GM21576 (cell line): ENCODE data around the gene CYP2C18.
"Not testable (repeated sequence)": the region's sequence is repeated elsewhere in the genome, so short reads cannot be mapped to it uniquely, and the experiment has no call there.

Experiments used
- ATAC-seq: cut with Tn5 transposase; IDR thresholded peaks from one replicate; pipeline ENCODE4 v1.9.1; 2021; ENCODE audit warnings: mild to moderate bottlenecking, moderate library complexity; ENCODE audit not compliant: unreplicated experiment

The CYP2C18 gene

DNA sequence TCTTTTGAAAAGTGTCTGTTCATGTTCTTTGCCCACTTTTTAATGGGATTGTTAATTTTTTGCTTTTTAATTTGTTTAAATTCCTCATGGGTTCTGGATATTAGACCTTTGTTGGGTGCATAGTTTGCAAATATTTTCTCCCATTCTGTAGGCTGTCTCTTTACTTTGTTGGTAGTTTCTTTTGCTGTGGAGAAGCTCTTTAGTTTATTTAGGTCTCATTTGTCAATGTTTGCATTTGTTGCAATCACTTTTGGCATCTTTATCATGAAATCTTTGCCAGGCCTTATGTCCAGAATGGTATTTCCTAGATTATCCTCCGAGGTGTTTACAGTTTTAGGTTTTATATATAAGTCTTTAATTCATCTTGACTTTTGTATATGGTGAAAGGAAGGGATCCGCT, 55.1 kb downstream of the CYP2C18 start:
- no peak for ATAC-seq

DNA sequence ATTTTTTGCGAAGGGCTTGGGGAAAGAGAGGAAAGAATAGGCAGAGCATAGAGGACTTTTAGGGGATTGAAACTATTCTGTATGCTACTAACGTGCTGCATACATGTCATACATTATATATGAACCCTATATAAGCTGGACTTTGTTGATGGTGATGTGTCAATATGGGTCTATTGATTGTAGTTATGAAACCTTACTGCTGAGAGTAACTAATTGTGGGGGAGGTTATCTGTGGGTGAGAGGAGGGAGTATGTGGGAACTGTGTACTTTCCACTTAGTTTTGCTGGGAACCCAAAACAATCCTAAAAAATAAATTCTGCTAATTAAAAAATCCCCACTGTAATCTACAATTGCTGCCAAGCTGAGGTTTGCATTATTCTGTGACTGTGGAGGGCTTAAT, 63.6 kb downstream of the CYP2C18 start:
- ATAC-seq: no peak

DNA sequence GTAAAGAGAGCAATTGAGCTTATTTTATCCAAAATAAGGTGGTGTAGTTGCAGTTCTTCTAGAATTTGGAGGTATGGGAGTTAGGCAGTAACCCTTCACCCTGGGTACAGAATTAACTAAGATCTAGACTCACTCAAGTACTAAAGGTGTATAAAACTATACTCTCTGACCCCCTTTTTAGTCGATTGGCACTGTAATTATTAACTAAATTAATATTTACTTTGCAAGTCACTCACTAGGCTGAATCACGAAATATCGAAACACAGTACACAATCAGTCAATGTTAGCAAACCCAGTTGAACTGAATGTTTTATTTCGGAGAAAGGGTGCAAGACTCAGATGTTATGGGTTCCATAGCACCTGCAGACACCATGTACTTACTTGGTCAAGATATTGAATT, 64.3 kb downstream of the CYP2C18 start:
- ATAC-seq: no peak

DNA sequence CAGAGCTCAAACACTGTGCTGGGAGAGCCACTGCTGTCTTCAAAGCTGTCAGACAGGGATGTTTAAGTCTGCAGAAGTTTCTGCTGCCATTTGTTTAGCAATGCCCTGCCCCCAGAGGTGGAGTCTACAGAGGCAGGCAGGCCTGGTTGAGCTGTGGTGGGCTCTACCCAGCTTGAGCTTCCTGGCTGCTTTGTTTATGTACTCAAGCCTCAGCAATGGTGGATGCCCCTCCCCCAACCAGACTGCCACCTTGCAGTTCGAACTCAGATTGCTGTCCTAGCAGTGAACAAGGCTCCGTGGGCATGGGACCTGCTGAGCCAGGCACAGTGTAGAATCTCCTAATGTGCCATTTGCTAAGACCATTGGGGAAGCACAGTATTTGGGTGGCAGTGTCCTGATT, 74.4 kb downstream of the CYP2C18 start:
- ATAC-seq: no peak

DNA sequence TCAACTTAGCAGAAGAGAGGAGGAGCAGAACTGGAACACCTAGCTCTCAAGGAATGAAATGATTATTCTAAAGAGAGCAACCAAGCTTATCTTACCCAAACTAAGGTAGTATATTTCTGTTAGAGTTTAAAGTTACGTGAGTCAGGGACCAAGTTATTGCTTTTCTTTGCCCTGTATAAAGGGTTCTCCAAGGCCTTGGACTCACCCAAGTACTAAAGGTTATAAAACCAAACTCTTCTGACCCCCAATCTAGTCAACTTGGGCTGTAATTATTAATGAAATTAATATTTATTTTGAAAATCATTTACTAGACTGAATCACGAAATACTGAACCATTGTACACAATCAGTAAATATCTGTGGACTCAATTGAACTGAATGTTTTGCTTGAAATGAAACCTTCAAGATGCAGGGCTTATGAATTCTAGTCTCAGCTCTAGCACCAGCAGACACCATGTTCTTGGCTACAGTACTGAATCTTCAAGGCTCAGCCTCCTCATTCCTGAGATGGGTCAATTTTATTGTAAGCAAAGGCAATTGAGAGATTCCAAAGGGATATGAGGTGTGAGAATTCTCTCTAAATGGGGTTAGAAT, 77.2 kb downstream of the CYP2C18 start:
- no peak for ATAC-seq

DNA sequence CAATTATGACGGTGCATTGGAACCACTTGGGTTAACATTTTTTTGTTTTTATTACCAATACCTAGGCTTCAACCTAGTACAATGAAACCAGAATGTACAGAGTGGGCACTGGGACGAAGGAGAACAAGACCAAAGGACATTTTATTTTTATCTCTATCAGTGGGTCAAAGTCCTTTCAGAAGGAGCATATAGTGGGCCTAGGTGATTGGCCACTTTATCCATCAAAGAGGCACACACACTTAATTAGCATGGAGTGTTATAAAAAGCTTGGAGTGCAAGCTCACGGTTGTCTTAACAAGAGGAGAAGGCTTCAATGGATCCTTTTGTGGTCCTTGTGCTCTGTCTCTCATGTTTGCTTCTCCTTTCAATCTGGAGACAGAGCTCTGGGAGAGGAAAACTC, 78.9 kb downstream of the CYP2C18 start, which contains the start of gene CYP2C19:
Gene CYP2C19, plus strand, starts transcription at position 289 of the 400 bp plus-strand sequence. Its CDS starts 25 bp downstream, at position 314.
- ATAC-seq: no peak

DNA sequence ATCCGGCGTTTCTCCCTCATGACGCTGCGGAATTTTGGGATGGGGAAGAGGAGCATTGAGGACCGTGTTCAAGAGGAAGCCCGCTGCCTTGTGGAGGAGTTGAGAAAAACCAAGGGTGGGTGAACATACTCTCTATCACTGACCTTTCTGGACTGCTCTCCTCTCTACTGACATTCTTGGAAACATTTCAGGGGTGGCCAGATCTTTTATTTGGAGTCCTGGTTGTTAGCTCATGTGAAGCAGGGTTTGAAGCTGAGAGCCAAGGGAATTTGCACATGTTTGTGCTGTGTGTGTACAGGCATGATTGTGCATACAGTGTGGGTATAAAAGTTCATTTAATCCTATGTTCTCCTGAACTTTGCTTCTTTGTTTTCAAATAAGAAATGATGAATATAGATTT, 91.9 kb downstream of the CYP2C18 start:
- ATAC-seq: not testable (repeated sequence)

DNA sequence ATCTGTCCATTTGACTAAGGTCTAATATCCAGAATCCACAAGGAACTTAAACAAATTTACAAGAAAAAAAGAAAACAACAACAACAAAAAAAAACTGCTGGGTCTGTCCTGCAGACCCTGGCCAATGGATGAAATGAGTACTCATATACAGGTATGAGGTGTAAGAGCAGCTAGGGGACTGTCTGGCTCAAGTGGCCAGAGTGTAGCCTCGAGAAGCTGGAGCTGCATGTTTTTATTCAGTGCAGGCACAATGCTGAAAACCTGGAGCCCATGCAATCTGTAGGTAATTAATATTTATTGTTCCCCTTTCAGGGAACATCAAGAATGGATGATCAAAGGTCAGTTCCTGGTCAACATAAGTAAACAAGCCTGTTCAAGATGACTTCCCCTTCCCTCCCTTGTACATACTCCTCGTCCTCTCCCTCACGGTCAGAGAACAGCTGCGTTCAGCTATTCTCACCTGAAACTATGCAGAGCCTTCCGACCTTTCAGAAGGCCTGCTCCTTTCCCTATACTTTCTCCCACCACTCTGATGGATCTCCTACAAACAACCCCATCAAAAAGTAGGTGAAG, 94.4 kb downstream of the CYP2C18 start:
- ATAC-seq: no peak

DNA sequence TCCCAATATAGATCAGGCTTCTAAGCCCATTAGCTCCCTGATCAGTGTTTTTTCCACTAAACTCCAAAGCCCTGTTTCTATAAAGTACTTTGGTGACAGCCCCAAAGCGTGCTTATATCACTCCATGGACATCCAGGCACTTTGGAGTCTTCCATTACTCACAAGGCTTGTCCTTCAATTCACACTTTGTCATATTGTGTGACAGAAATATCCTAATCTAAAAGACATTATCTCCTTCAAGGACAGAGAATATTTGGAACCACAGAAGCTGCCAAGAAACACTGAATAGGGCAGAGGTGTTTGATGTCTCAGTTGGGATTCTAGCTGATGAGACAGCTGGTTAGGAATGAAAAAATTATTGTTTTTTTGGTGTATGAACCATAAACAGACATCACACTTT, 97.3 kb downstream of the CYP2C18 start:
- ATAC-seq: no peak

DNA sequence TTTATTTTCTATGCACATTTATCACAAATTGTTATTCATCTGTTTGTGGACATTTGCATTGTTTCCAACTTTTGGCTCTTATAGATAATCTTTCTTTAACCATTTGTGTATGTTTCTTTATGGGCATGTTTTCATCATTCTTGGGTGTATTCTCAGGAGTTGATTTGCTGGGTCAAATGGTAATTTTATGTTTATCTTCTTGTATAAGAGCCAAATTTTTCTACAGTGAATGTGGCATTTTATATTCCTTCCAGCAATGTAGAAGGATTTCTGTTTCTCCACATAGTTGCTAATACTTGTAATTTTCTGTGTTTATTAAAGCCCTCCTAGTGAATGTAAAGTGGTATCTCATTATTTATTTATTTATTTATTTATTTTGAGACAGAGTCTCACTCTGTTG, 100.7 kb downstream of the CYP2C18 start:
- no peak for ATAC-seq

DNA sequence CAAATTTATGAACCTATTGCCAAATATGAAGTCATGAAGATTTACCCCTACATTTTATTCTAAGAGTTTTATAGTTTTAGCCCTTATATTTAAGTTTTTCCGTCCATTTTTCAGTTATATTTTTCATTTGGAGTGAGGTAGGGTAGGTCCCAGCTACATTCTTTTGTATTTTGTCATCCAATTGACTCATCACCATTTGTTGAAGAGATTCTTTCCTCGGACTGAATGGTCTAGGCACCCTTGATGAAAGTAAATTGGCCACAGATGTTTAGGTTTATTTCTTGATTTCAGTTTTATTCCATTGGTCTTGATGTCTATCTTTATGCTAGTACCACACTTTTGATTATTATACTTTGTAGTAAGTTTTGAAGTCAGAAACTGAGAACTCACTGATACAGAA, 101.7 kb downstream of the CYP2C18 start:
- no peak for ATAC-seq
